ENCODE data around the gene C4orf50.

GRCh38 chr4:5884796-5885195, 133.4 kb downstream of the C4orf50 start:
- no peak for TF ChIP-seq EP300 (IDR thresholded peaks at IDR 0.05)
- TF ChIP-seq CTCF (IDR thresholded peaks at IDR 0.05), result no peak

Data from tibial nerve (tissue), 4 donors.